Activated CD8-positive, alpha-beta memory T cell treated with anti-CD3 and anti-CD28 coated beads, Interleukin-2, amount 50 U/mL, for 4 hours (primary cell): Measurements from ENCODE around the gene RFFL.

Source experiments
- DNase-seq: peaks from one replicate; pipeline ENCODE4 v3.0.0-alpha.2; 2020

RFFL gene

DNA sequence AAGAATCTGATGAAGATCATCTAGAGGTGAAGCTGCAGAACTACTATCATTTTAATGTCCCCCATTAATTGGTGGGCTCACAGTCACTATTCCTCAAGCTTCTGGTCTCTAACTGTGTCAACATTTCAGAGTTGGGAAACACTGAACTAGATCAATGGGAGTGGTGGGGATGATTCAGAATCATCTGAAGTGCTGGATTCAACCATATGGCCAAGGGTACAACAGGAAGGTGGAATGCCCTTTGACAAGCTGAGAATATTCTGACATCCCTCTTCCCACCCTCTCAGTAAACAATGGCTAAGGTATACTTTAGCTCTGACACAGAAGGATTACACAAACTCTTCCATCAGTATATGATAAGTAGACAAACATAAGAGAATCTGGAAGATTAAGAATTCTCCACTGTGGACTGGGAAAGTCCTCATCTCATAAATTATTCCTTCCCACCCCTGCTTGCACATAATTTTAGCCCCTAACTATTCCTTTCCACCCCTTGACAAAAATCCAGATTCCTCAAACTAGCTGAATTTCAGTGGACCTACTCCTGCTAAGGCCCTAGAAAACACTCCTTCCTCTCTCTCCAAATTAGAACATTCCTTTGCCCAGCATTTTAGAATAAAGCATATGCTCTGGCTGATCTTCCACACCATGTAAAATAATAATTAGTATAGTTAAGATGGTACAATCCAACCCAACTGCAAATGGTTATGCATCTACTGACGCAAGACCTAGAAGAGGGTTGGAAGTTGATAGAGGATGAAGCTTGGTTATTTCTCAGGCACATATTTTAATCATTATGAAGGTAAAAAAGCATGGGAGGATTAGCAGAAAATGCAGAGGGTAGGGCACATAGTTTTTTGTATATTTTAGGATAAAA, 16.3 kb upstream of the RFFL start:
- no peak for DNase-seq

DNA sequence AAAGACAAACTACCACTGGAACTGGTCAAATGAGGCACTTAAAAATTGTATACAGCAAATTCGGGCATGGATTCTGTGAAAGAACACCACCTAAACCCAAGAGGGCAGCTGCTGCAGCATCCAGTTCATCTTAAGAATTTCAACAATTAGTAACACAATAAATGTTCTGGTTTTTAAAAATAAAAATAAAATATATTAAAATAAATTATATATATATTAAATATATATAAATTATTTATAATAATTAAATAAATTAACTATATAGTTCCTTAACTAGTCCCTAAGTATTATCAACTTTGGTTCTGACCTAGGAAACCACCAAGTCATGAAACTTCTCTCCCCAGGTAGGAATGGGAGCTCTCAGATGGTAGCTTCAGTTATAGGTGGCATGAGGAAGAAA, 13.4 kb upstream of the RFFL start:
- DNase-seq: no peak

DNA sequence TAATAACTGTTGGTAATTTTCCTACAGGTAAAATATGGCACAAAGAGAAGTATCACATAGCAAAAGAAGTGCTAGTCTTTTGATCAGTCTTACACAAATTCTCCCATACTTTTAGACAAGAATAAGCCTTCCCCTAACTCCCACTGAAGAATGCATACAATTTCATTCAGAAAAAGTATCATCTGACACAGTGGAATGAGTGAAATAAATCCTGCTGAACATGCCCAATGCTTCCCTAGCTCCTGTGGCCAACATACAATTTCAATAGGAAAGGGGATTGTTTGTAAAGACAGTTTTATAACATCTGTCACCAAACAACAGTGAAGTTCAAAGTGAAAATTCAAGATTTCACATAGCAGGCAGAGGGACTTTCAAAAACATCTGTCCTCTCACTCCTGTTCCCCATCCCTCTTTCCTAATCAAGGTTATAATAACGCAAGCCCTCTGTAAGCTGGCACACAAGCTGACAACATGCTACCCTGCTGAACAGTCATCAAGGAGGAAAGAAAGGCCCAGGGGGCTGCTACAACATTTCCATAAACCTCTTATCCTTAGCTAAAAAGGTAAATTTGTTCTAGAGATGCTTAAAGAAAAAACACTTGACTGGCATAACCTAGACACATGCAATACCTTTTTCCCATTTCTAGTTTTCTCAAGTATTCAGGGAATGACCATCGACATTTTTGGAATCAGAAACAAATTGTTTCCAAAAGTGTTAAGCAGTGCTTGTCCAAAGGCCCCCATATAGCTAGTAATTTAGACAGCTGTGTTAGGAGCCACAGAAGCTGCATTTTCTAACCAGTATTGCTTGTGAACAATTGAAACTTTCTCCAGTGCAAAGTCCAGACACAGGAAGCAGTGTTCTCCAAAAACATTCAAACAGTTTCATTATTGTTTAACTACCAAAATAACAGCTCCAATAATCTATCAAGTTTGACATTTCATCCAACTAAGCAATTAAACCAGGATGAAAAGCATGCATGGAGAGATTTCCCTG, 11.5 kb upstream of the RFFL start:
- DNase-seq: no peak

DNA sequence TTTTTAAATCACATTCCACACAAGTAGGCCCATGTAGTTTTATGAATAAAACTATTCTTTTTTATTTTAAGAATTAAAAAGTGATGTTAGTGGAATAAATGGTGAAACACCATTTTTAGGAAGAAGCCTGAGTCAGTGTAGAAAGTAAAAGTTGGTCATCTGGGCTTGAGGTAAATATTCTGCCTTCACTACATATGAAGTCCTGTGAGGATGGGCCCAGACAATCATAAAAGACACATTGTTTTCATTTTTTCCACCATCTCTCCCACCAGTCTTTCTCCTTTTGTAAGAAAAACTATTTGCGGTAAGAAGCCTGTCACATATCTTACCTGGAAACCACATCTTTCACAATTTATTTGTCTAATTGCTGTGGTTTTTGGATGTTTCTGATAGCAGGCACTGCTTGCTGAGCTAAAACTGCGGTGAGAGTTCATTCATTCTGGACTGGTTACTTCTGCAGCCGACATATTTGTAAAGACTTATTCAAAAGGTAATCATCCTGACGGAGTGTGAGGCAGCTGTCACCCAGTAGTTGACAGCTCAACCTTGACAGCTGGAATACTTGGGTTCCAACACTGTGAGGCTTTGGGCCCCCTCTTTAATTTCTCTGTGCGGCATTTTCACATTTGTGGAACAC, 10.6 kb upstream of the RFFL start:
- DNase-seq: no peak

DNA sequence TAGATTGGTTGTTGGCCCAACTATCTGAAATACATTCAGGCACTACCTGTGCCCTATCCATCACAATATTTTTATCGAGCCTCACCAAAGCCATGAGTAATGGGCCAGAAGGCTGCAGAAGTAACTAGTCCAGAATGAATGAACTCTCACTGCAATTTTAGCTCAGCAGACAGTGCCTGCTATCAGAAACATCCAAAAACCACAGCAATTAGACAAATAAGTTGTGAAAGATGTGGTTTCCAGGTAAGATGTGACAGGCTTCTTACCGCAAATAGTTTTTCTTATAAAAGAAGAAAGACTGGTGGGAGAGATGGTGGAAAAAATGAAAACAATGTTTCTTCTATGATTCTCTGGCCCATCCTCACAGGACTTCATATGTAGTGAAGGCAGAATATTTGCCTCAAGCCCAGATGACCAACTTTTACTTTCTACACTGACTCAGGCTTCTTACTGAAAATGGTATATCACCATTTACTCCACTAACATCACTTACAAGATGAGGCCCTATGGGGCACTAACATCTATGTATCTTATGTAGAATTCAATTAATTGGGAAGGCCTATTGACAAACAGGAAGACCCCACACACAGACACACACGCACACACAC, 9.8 kb upstream of the RFFL start:
- no peak for DNase-seq

DNA sequence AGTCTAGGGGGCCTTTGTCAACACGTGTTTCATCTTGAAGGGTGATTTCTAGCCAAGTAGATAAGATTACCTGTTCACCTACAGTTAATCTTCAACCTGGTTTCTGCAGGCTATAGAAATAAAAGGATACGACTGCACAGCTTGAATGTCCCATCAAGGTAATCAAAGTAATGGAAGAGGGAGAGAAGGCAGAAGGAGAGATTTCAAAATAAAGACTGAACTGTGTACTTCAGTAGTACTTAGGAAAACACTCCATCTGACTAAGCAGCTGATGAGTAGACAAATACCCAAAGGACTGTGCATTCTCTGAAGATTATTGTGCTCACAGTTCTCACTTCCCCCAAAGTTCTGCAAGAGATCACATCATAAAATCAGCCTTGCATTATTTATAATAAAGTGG, 5.8 kb upstream of the RFFL start:
- no peak for DNase-seq

DNA sequence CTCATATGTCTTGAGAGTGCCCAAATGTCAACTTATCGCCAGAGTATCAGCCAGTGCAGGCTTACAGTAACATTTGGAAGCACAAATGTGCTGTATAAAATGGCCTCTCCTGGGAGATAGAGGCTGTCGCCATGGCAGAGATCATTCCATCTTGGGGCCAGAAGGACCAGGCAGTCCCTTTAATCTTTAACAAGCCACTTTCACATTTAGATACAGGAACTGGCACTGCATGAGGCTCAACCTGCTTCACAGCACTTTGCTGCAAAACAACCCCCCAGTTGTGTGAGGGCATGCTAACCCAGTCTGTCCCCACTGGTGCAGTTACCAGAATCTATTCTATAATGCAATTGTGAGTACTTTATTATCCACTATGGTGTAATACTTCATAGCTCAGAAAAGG, 4.7 kb upstream of the RFFL start:
- DNase-seq: no peak

DNA sequence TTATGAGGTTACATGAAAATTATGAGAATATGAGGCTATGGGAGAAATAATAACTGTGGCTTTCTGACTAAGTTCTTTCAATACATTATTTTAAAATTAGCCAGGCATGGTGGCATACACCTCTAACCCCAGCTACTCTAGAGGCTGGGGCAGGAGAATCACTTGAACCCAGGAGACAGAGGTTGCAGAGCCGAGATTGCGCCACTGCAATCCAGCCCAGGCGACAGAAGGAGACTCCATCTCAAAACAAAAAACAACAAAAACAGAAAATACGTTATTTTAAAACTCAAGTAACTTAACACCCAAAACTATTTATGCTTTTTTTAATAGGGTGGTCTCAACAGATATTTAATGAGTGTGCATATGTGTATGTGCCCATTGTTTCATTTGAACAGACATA, 2.4 kb upstream of the RFFL start:
- no peak for DNase-seq

DNA sequence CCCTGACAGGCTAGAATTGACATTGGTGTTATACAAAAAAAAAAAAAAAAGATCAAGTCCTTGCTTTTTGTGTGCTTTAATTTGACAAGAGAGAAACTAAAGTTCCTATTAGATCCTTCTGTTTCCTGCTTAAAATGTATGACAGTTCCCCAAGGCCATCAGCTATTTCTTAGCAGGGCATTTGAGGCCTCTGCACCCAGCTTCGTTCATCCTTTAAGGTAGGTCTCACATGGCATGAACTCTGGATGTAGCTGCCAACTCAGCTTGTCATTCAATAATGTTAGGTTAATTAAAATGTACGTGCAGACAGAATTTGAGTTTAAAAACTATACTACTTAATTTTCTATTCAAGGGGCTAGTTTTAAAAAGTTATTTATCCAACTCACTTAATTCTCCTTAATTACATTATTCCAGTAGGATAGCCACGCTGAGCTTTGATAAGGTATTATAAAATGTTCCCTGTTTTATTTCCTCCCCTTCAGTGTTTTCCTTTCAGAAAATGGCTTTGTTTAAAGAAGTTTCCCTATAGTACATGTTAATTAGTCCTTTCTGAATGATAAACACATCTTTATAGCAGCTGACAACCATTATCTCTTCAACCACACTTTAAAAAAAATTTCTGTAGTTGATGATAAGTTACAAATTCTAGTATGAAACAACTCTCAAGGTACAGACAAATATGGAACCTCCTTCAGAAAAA, 1.2 kb upstream of the RFFL start:
- no peak for DNase-seq

DNA sequence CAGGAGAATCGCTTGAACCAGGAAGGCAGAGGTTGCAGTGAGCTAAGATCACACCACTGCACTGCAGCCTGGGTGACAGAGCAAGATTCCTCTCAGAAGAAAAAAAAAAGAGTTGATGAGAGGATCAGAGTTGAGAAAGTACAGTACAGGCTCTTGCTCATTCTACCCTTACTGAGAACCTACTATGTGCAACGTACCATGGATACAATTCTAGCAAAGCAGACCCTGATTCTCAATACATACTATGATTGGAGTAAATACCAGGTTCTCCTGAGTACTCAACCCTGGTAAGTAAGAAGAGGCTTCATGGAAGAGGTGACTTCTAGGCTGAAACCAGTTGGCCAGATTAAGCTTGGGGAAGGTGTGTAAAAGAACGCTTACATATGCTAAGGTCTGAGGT, 1.2 kb downstream of the RFFL start:
- DNase-seq: no peak

DNA sequence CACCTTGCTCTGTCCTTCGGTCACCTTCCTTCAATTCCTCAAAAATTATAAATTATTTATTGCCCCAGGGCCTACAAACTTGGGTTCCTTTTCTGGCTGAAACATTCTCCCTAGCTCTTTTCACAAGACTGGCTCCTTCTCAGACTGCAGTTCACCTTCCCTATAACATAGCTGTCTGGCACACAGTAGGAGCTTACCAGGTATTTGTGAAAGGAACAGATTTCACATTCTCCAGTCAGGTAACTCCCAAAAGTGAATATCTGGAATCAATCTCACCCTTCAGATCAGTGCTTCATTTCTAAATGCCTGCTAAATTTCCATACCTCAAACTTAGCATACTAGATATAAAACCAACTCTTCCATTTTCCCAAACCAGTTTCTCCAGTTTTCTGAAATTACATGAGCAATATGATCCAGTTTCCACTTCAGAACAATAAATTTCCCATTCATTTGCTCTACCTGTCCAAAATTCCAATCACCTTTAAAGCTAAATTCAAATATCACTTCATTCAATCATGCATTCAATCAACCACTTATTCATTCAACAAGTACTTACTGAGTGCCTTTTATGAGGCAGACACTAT, 6.1 kb downstream of the RFFL start:
- no peak for DNase-seq

DNA sequence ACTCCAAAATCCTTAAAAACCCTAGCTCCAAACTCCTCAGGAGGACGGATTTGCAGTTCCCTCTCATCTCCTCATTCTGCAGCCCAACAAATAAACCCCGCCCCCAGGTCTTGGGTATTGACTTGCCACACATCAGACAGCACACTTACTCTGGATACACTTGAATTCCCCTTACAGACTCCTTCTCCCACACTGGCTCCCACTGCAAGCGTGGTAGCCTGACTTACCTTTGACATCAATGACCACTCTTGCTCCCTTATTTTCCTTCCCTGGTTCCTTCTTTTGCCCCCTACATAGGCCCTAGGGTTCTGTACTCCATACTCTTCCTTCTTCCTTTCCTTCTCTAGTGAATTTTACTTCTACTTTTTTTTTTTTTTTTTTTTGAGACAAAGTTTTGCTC, 7.5 kb downstream of the RFFL start:
- no peak for DNase-seq

DNA sequence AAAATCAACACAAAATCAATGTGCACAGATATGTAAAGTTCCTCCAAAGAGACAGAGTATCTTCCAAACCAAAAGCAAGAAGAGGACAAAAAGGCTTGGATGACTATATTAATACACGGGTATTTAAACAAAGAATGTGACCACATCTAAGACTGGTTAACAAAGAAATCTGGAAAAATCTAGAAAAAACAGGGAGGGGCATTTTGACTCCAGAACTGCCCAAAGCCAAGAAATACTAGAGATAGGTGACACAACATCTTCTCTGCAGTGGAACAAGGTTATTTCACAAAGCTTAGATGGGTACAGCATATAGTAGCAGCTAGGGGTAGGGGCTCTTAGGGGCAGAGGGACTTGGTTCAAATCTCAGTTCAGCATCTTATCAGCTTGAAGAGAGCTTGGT, 10.3 kb downstream of the RFFL start:
- DNase-seq: no peak

DNA sequence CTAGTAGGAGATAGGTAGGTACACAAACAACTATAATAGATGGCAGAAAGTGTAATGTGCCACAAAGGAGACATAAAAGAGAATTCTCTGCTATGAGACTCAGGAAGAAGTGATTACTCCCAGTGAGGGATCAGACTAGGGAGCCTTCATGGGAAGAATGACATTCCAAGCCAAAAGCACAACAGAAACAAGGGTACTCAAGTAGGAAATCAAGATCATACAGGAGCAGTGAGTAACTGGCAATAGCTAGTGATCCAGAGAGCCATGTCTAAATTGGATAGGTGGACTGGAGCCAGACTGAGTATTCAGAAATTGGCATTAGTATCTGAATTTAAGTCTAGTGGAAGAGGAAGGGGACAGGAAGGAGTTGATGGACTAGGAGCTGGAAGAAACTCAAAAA, 10.7 kb downstream of the RFFL start:
- no peak for DNase-seq

DNA sequence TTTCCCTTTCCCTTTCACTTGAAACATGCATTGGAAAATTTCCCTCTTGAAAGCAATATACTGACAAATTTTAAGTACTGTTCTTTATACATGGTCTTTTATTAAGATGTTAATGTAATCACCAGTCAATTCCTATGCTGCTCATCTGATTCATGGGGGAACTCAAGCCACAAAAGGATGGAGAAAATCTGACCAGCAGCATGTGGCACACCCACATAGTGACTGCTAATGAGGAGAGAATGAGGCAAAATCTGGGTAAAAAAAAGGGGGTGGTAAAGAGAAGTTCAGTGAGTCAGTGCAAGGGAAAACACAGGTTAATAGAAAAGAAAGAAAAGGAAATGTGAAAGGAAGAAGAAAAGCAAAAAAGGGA, 11.3 kb downstream of the RFFL start:
- DNase-seq: no peak

DNA sequence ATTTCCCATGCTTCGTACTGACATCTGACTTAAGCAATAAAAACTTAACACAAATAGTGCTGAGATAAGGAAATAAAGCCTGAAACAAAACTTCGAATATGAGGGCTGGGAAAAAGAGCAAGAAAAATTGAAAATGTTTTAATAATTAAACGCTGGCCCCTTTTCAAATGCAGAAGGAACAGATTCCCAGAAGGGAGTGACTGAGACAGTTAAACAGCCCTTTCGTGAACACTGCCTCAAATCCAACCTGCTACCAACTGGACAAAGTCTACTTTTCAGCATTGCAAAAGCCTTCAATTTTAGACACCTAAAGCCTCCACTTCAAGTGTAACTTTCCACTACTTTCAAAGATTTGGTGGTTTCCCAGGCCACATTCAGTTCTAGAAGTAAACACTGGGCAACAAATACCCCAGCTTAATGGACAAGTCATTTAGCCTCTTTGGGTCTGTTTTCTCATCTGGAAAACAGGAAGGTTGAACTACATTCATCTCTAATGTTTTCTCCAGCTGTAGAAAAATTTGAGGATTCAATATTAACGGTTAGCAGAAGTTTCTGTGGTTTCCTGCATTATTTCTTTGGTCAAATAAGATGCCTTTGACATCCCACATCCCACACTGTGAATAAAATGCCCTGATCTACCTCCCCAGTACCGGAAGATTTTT, 11.8 kb downstream of the RFFL start:
- DNase-seq: no peak

DNA sequence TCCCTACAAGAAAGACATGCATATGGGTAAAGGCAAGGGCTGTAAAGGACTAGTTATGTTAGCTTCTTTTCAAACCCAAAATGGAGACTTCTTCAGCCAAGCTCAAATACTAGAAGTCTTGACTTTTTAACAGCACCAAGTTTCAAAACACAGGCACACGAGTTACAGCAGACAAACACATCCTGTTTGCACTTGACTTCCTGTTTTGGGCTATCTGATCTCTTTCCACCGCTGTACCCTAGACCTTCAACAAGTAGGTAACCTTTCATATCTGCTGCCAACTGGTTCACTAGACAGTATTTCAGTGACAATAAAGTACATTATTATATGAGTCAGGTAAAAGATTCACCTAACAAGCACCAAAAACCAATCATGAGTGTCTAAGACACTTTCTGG, 12.3 kb downstream of the RFFL start:
- DNase-seq: peak; percentile 20

DNA sequence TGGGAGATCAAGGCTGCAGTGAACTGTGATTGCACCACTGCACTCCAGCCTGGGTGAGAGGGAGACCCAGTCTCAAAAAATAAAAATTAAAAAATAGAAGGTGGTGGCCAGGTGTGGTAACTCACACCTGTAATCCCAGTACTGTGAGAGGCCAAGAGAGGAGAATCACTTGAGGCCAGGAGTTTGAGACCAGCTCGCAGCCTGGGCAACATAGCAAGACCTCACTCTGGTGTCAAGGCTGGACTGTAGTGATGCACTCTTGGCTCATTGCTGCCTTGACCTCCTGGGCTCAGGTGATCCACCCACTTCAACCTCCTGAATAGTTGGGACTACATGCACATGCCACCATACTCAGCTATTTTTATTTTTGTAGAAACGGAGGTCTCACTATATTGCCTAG, 13.3 kb downstream of the RFFL start:
- no peak for DNase-seq

DNA sequence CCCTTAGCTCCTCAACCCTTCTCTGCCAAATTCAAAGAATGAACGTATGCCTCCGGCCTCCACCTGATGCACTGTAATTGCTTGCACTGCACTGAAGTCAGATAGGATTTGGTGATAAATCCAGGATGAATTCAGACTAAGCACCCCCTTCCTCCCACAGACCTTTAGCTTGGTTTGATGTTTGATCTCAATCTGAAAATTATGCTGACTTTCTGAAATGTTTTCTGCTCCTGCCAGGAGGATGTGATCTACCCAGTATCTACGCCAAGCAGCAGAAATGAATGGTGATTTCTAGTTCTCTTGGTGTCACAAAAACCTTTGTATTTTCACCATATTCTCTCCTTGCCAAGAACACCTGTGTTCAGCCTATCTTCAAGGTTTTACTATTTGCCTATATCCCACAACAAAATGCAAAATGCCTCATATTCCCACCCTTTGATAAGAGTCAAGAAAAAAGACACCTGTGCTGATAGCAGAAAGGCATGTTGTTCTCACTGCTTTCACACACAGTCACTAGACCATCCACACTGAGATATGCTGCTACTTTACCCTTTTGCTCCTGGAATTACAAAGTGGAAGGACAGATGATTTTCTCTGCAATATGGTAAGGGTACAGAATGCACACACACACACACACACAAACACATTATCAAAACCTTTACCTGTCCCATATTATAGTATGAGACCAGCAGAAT, 14.7 kb downstream of the RFFL start:
- DNase-seq: no peak

DNA sequence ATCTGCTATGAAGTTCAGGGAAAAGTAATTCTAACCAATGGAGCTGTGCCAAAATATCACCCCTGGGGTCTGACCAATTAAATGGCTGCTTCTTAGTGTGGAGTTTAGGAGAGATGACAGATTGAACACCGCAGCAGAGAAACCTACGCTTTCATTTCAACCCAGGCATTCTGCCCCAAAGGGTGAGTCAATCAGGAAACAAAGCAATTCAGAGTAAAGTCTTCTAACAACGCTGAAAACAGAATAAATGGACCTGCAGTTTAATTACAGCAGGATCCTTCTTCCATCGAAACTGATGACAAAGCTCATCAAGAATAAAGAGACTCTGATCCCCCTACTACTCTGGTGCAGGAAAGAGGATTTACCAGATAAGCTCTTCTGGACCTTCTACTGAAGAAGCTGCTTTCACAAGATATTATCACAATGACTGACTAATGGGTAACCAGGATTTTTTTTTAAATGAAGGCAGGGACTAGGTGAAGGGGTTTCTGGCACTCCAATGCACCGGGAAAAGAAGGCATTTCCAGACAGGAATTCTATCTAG, 16.7 kb downstream of the RFFL start:
- peak; percentile 56 for DNase-seq

DNA sequence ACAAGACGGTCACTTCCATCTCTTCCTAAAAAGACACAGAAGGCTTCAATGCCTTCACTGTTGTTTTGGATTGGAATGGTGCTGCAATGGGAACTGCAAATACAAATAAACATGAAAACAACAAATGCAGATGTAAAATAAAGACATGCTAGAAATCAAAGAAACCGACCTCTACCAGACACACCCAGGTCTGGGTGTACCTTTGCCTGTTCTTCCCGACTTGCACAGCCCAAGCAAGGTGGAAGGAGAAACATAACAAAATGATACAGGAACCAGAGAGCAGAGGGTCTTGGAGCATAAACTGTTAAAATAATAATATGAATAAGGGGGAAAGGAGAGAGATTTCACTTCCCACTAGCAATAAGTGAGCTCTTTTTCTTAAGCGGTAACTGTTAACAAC, 17.3 kb downstream of the RFFL start:
- no peak for DNase-seq
